H9 (cell line): ENCODE results near the gene RFT1. TPM values are rescaled to one million over a fixed set of nuclear protein-coding genes. Genes with fewer than 3 reads are reported as not detected.

ENCODE experiments used
- DNase-seq: peaks from one replicate; pipeline ENCODE4 v3.0.0-alpha.2; 2017
- H2AFZ ChIP-seq: one replicate; pipeline ENCODE4 v1.6.1; 2013; ENCODE audit warnings: mild to moderate bottlenecking, low read length, control low read depth, moderate library complexity
- H2AK5ac ChIP-seq: 2 replicates; pipeline ENCODE4 v1.6.1; 2013; ENCODE audit warnings: low read length, control low read depth, mixed read lengths; ENCODE audit not compliant: insufficient read length
- H2BK120ac ChIP-seq: one replicate; pipeline ENCODE4 v1.6.1; 2013; ENCODE audit warnings: low read depth, mild to moderate bottlenecking, low read length, control low read depth, inconsistent platforms; ENCODE audit not compliant: poor library complexity, severe bottlenecking
- H2BK12ac ChIP-seq: 2 replicates; pipeline ENCODE4 v1.6.1; 2013; ENCODE audit warnings: low read length, control low read depth, mixed read lengths, low read depth; ENCODE audit not compliant: insufficient read length
- H2BK15ac ChIP-seq: 2 replicates; pipeline ENCODE4 v1.6.1; 2013; ENCODE audit warnings: low read depth, low read length, control low read depth
- H2BK20ac ChIP-seq: one replicate; pipeline ENCODE4 v1.6.1; 2013; ENCODE audit warnings: low read depth, mild to moderate bottlenecking, low read length, control low read depth, inconsistent platforms; ENCODE audit not compliant: poor library complexity, severe bottlenecking
- H2BK5ac ChIP-seq: 2 replicates; pipeline ENCODE4 v1.6.1; 2013; ENCODE audit warnings: low read length, control low read depth, mixed read lengths; ENCODE audit not compliant: insufficient read length
- H3K14ac ChIP-seq: 2 replicates; pipeline ENCODE4 v1.6.1; 2013; ENCODE audit warnings: low read length, control low read depth; ENCODE audit not compliant: insufficient read depth
- H3K18ac ChIP-seq: 2 replicates; pipeline ENCODE4 v1.6.1; 2013; ENCODE audit warnings: low read depth, mild to moderate bottlenecking, mixed read lengths, low read length, control low read depth; ENCODE audit not compliant: insufficient read length
- H3K23ac ChIP-seq: 2 replicates; pipeline ENCODE4 v1.6.1; 2013; ENCODE audit warnings: low read length, control low read depth, mixed read lengths, low read depth; ENCODE audit not compliant: insufficient read length
- H3K23me2 ChIP-seq: 2 replicates; pipeline ENCODE4 v1.6.1; 2013; ENCODE audit warnings: low read depth, mild to moderate bottlenecking, mixed read lengths, low read length, control low read depth; ENCODE audit not compliant: insufficient read length, poor library complexity, severe bottlenecking
- H3K27ac ChIP-seq: 2 replicates; pipeline ENCODE4 v1.5.1; 2013; ENCODE audit warnings: low read length, control low read depth, mixed read lengths, low read depth; ENCODE audit not compliant: insufficient read length
- H3K27me3 ChIP-seq: 2 replicates; pipeline ENCODE4 v1.6.1; 2013; ENCODE audit warnings: low read length, control low read depth, inconsistent platforms; ENCODE audit not compliant: insufficient read depth
- H3K4ac ChIP-seq: 2 replicates; pipeline ENCODE4 v1.6.1; 2013; ENCODE audit warnings: low read depth, mild to moderate bottlenecking, control low read depth, inconsistent platforms, low read length, moderate library complexity
- H3K4me1 ChIP-seq: 2 replicates; pipeline ENCODE4 v1.6.1; 2013; ENCODE audit warnings: low read length, control low read depth, inconsistent platforms; ENCODE audit not compliant: insufficient read depth
- H3K4me2 ChIP-seq: 2 replicates; pipeline ENCODE4 v1.6.1; 2013; ENCODE audit warnings: low read length, control low read depth, mixed read lengths; ENCODE audit not compliant: insufficient read length, insufficient read depth
- H3K56ac ChIP-seq: 2 replicates; pipeline ENCODE4 v1.6.1; 2013; ENCODE audit warnings: low read depth, mild to moderate bottlenecking, mixed read lengths, low read length, control low read depth; ENCODE audit not compliant: insufficient read length
- H3K79me1 ChIP-seq: 2 replicates; pipeline ENCODE4 v1.6.1; 2013; ENCODE audit warnings: low read depth, mild to moderate bottlenecking, moderate library complexity, low read length, control low read depth, inconsistent platforms; ENCODE audit not compliant: insufficient read depth, poor library complexity, severe bottlenecking
- H3K79me2 ChIP-seq: 2 replicates; pipeline ENCODE4 v1.6.1; 2013; ENCODE audit warnings: low read length, control low read depth, inconsistent platforms; ENCODE audit not compliant: insufficient read depth
- H3K9ac ChIP-seq: 2 replicates; pipeline ENCODE4 v1.6.1; 2013; ENCODE audit warnings: low read length, control low read depth, mixed read lengths; ENCODE audit not compliant: insufficient read length; ENCODE audit errors: extremely low read depth
- H3K9me3 ChIP-seq: one replicate; pipeline ENCODE4 v1.6.1; 2013; ENCODE audit warnings: low read depth, low read length, inconsistent platforms; ENCODE audit not compliant: control insufficient read depth
- H3T11ph ChIP-seq: one replicate; pipeline ENCODE4 v1.6.1; 2013; ENCODE audit warnings: mild to moderate bottlenecking, low read length, control low read depth, inconsistent platforms
- H4K20me1 ChIP-seq: one replicate; pipeline ENCODE4 v1.6.1; 2013; ENCODE audit not compliant: control insufficient read depth, insufficient read length, insufficient read depth
- H4K5ac ChIP-seq: 2 replicates; pipeline ENCODE4 v1.6.1; 2013; ENCODE audit warnings: low read depth, mild to moderate bottlenecking, mixed read lengths, low read length, control low read depth; ENCODE audit not compliant: insufficient read length
- H4K8ac ChIP-seq: replicated peaks from 2 replicates; pipeline ENCODE4 v1.6.1; 2013; ENCODE audit warnings: low read length, control low read depth, mixed read lengths, low read depth; ENCODE audit not compliant: insufficient read length
- H4K91ac ChIP-seq: 2 replicates; pipeline ENCODE4 v1.6.1; 2013; ENCODE audit warnings: low read depth, mild to moderate bottlenecking, moderate library complexity, mixed read lengths, low read length, control low read depth; ENCODE audit not compliant: insufficient read length
- H3K27ac Mint-ChIP-seq, 3 experiments: 2 replicates in 2 of 3; 3 replicates in 1 of 3; pipeline ENCODE4 v1.8.0; 2020 to 2021; ENCODE audit warnings: mixed read lengths in 3 of 3, mild to moderate bottlenecking in 1 of 3, moderate library complexity in 1 of 3
- H3K27me3 Mint-ChIP-seq: 2 replicates; pipeline ENCODE4 v1.8.0; 2021; ENCODE audit warnings: low read depth, mild to moderate bottlenecking, moderate library complexity, mixed read lengths
- H3K36me3 Mint-ChIP-seq, 3 experiments: 2 replicates in 2 of 3; 3 replicates in 1 of 3; pipeline ENCODE4 v1.8.0; 2020 to 2021; ENCODE audit warnings: low read depth in 3 of 3, mixed read lengths in 3 of 3; ENCODE audit not compliant: insufficient read depth in 1 of 3
- H3K4me1 Mint-ChIP-seq, 2 experiments: 2 replicates each; pipeline ENCODE4 v1.8.0; 2020; ENCODE audit warnings: mixed read lengths in 2 of 2
- H3K4me3 Mint-ChIP-seq, 2 experiments: 2 replicates in 1 of 2; 3 replicates in 1 of 2; pipeline ENCODE4 v1.8.0; 2020 to 2021; ENCODE audit warnings: mild to moderate bottlenecking in 2 of 2, mixed read lengths in 2 of 2, moderate library complexity in 1 of 2
- H3K9me3 Mint-ChIP-seq, 2 experiments: 2 replicates in 1 of 2; 3 replicates in 1 of 2; pipeline ENCODE4 v1.8.0; 2020; ENCODE audit warnings: mild to moderate bottlenecking in 2 of 2, mixed read lengths in 2 of 2, moderate library complexity in 1 of 2
- WGBS: extraction: QIAGEN DNeasy Blood & Tissue Kit; methylation state at CpG from one replicate; pipeline ENCODE4 v1.1.7; 2013; ENCODE audit warnings: missing lambda C conversion rate, low lambda C conversion rate, mixed read lengths; ENCODE audit not compliant: insufficient read length; ENCODE audit errors: extremely low coverage; 5-methylcytosine and 5-hydroxymethylcytosine counted together
- total RNA-seq: library from RNA; stranded (reverse); gene quantifications from 2 replicates; pipeline ENCODE4 v1.2.1, GENCODE V29; 2021
- TF ChIP-seq, protein P1 (sequence below): fragments of 200-600 bp; sonication (generic); conservative IDR thresholded peaks from 3 replicates; pipeline ENCODE4 v1.8.0; 2021; ENCODE audit warnings: antibody characterized with exemption, mild to moderate bottlenecking

RFT1 gene
- total RNA-seq, 1 experiment from 2014 or later, result 24.1 TPM

DNA sequence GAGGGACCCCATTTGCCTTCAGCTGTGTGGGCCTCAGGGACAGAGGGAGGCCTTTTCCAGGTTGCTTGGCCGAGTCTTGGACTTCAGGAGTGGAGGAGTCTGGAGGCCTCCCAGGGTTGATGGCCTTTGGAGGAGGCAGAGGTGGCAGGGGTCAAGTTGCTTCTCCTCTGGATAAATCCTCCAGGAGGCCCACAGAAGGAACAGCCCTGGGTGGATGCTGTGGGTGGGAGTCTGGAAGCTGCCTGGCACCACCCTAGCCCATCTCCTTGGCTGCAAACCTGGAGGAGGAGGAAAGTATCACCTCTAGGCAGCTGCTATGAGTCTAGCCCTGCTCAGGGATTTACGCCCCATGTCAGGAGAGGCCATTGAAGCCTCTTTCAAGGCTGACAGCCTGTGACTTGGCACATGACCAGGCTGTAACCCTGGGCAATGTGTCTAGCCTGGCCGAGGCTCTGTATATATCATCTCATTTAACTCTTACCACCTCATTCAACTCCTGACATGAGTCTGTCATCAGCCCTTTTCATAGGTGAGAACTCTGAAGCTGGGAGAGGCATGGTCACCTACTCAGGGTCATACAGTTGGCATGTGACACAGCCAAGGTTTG lies 27.8 kb upstream of the RFT1 start:
- Histone ChIP-seq H2BK5ac (no peak overlapping the region), H4K91ac (no peak overlapping the region), H2BK15ac (no peak overlapping the region), H3K23me2 (peaks cover 4% of the 10 kb centered on the region), H2AFZ (no peak overlapping the region), H4K8ac (no peak overlapping the region), H3K27me3 (no peaks in the 10 kb centered on the region; the same call in 1 of the 2 replicates), H3K23ac (no peak overlapping the region), H4K5ac (no peak overlapping the region), H4K20me1 (peaks cover 2% of the 10 kb centered on the region), H2AK5ac (no peak overlapping the region), H3K14ac (no peak overlapping the region), H3K4me2 (no peak overlapping the region), H3K18ac (no peak overlapping the region), H3T11ph (no peak overlapping the region), H2BK120ac (no peak overlapping the region), H2BK20ac (no peak overlapping the region), H3K79me2 (no peaks in the 10 kb centered on the region), H3K79me1 (no peaks in the 10 kb centered on the region), H3K9ac (no peak overlapping the region), H3K9me3 (no peaks in the 10 kb centered on the region), H3K4ac (no peak overlapping the region), H3K56ac (no peak overlapping the region), H3K27ac (no peak overlapping the region), H3K4me1 (peaks cover 12% of the 10 kb centered on the region; the same call in 1 of the 2 replicates), H2BK12ac (no peak overlapping the region)
- Mint-ChIP-seq H3K9me3 (no peaks in the 10 kb centered on the region), H3K4me1 (peaks cover 33 to 48% of the 10 kb centered on the region in 2 experiments), H3K36me3 (no peaks in the 10 kb centered on the region), H3K27me3 (peaks cover 16% of the 10 kb centered on the region), H3K4me3 (no peak overlapping the region), H3K27ac (no peak overlapping the region; a peak in 1 of 7 replicates)
- no peak for DNase-seq
- TF ChIP-seq, protein P1, sequence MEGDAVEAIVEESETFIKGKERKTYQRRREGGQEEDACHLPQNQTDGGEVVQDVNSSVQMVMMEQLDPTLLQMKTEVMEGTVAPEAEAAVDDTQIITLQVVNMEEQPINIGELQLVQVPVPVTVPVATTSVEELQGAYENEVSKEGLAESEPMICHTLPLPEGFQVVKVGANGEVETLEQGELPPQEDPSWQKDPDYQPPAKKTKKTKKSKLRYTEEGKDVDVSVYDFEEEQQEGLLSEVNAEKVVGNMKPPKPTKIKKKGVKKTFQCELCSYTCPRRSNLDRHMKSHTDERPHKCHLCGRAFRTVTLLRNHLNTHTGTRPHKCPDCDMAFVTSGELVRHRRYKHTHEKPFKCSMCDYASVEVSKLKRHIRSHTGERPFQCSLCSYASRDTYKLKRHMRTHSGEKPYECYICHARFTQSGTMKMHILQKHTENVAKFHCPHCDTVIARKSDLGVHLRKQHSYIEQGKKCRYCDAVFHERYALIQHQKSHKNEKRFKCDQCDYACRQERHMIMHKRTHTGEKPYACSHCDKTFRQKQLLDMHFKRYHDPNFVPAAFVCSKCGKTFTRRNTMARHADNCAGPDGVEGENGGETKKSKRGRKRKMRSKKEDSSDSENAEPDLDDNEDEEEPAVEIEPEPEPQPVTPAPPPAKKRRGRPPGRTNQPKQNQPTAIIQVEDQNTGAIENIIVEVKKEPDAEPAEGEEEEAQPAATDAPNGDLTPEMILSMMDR, result no peak
- WGBS, result no CpG with 5 or more reads among the region's 3 CpGs
